ENCODE results near the gene TSPAN10.

The TSPAN10 gene

DNA sequence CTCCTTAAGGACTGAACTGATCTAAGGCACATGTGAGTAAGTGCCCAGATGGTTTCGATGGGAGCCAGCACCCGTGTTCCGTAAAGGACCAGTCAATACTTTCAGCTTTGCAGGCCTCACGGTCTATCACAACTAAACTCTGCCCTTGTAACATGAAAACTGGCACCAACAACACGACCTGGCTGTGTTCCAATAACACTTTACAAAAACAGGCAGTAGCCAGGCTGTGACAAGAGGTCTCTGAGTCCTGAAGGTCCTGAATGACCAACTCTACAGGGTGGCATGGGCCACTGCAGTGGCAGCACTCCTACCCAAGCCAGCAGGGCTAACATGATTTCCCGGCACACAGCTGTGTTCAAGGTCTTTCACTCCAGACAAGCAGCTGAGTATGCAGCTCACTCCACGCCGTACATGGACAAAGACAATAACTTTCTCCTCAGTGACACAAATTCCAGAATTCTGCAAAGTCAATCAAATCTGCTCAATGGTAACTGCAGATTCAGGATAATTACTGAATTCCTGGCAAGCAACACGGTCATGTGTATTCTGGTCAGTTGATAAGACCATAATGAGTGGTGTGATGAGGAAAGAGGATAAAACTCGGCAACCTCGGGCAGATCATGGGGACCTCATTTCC, 15.4 kb upstream of the TSPAN10 start:
- no peak overlapping the region for H3K4me3 ChIP-seq (replicated peaks; ENCODE audit: low read depth, low read length)
- H3K36me3 ChIP-seq (ENCODE audit: control insufficient read depth, insufficient read depth, low read length) = peaks cover 20% of the 10 kb centered on the region
- TF ChIP-seq, protein P1, sequence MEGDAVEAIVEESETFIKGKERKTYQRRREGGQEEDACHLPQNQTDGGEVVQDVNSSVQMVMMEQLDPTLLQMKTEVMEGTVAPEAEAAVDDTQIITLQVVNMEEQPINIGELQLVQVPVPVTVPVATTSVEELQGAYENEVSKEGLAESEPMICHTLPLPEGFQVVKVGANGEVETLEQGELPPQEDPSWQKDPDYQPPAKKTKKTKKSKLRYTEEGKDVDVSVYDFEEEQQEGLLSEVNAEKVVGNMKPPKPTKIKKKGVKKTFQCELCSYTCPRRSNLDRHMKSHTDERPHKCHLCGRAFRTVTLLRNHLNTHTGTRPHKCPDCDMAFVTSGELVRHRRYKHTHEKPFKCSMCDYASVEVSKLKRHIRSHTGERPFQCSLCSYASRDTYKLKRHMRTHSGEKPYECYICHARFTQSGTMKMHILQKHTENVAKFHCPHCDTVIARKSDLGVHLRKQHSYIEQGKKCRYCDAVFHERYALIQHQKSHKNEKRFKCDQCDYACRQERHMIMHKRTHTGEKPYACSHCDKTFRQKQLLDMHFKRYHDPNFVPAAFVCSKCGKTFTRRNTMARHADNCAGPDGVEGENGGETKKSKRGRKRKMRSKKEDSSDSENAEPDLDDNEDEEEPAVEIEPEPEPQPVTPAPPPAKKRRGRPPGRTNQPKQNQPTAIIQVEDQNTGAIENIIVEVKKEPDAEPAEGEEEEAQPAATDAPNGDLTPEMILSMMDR (IDR thresholded peaks at IDR 0.05; ENCODE audit: insufficient read depth, low read length, poor library complexity, severe bottlenecking) = no peak
- DNase-seq (ENCODE audit: extremely low read depth, insufficient read length) = no peak
- no peaks in the 10 kb centered on the region for H3K27me3 ChIP-seq (replicated peaks; ENCODE audit: control insufficient read depth, insufficient read depth, low read length)

DNA sequence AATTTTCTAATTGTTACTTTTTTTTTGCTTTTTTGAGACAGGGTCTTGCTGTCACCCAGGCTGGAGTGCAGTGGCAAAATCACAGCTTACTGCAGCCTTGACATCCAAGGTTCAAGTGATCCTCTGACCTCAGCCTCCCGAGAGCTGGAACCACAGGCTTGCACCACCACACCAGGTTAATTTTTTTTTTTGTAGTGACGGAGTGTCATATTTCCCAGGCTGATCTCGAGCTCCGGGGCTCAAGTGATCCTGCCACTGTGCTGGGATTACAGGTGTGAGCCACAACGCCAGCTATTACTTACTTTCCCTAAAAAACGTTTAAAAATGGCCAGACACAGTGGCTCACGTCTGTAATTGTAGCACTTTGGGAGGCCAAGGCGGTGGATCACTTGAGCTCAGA, 6.7 kb upstream of the TSPAN10 start:
- peaks cover 10% of the 10 kb centered on the region for H3K36me3 ChIP-seq (ENCODE audit: control insufficient read depth, insufficient read depth, low read length)
- H3K4me3 ChIP-seq (replicated peaks; ENCODE audit: low read depth, low read length) = no peak overlapping the region
- H3K27me3 ChIP-seq (replicated peaks; ENCODE audit: control insufficient read depth, insufficient read depth, low read length) = no peaks in the 10 kb centered on the region
- no peak for DNase-seq (ENCODE audit: extremely low read depth, insufficient read length)
- TF ChIP-seq, protein P1 (IDR thresholded peaks at IDR 0.05; ENCODE audit: insufficient read depth, low read length, poor library complexity, severe bottlenecking) = no peak

DNA sequence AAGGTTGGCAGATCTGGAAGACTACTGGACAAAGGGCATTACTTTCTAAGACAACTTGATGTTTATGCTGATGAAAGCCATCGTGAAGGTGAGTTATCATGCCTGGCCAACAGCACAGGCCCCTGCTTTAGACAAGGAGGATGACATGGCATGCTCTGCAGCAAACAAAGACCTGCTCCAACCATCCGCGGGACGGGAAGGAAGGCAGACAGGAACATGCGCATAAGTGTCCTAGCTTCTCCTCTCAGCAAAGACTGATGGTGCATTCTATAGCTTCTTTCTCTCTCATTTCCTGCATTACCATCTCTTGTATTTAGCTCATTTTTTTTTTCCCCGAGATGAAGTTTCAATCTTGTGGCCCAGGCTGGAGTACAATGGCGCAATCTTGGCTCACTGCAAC, 5.5 kb upstream of the TSPAN10 start:
- TF ChIP-seq, protein P1 (IDR thresholded peaks at IDR 0.05; ENCODE audit: insufficient read depth, low read length, poor library complexity, severe bottlenecking) = no peak
- Histone ChIP-seq H3K36me3 (ENCODE audit: control insufficient read depth, insufficient read depth, low read length) (peaks cover 8% of the 10 kb centered on the region), H3K4me3 (replicated peaks; ENCODE audit: low read depth, low read length) (no peak overlapping the region), H3K27me3 (replicated peaks; ENCODE audit: control insufficient read depth, insufficient read depth, low read length) (no peaks in the 10 kb centered on the region)
- no peak for DNase-seq (ENCODE audit: extremely low read depth, insufficient read length)

DNA sequence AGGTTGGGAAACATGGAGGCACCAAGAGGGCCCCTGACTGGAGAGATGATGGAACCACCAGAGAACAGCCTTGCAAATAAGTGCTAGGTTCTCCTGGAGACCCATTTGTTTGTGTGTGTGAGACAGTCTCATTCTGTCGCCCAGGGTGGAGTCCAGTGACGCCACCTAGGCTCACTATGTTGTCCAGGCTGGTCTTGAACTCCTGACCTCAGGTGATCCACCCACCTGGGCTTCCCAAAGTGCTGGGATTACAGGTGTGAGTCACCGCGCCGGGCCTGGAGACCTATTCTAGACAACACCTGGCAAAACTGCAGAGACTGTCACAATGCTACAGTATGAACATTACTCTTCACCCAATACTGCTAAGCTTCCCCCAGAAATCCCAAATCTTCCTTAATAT, 1.6 kb upstream of the TSPAN10 start:
- H3K27me3 ChIP-seq (replicated peaks; ENCODE audit: control insufficient read depth, insufficient read depth, low read length) = no peaks in the 10 kb centered on the region
- TF ChIP-seq, protein P1 (IDR thresholded peaks at IDR 0.05; ENCODE audit: insufficient read depth, low read length, poor library complexity, severe bottlenecking) = no peak
- H3K4me3 ChIP-seq (replicated peaks; ENCODE audit: low read depth, low read length) = peak overlapping the region; percentile 99
- H3K36me3 ChIP-seq (ENCODE audit: control insufficient read depth, insufficient read depth, low read length) = peaks cover 2% of the 10 kb centered on the region
- no peak for DNase-seq (ENCODE audit: extremely low read depth, insufficient read length)

DNA sequence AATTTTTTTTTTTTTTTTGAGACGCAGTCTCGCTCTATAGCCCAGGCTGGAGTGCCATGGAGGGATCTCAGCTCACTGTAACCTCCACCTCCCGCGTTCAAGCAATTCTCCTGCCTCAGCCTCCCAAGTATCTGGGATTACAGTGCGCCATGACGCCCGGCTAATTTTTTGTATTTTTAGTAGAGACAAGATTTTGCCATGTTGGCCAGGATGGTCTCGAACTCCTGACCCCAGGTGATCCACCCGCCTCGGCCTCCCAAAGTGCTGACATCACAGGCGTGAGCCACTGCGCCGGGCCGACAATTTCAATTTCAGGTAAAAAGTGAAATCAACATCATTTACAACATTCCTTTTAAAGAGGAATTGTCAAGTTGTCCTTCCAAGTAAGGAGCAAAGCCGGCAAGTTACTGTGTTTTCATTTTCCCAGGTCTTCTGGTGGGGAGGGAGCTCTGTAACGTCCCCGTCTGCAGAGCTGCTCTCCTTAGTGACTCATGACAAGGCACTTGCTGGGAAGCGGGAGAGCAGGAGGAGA, 957 bp upstream of the TSPAN10 start:
- Histone ChIP-seq H3K4me3 (replicated peaks; ENCODE audit: low read depth, low read length) (peak overlapping the region; percentile 99), H3K27me3 (replicated peaks; ENCODE audit: control insufficient read depth, insufficient read depth, low read length) (no peaks in the 10 kb centered on the region), H3K36me3 (ENCODE audit: control insufficient read depth, insufficient read depth, low read length) (peaks cover 2% of the 10 kb centered on the region)
- TF ChIP-seq, protein P1 (IDR thresholded peaks at IDR 0.05; ENCODE audit: insufficient read depth, low read length, poor library complexity, severe bottlenecking) = no peak
- DNase-seq (ENCODE audit: extremely low read depth, insufficient read length) = no peak
